Upper lobe of left lung (tissue), 6 donors: ENCODE measurements around the gene RETREG2. TPM values are rescaled to one million over a fixed set of nuclear protein-coding genes. Genes with fewer than 3 reads are reported as not detected.

ENCODE experiments used
- ATAC-seq, 2 donors: fragments of 200-7000 bp; cut with Tn5 transposase; one replicate each; pipeline ENCODE4 v1.9.1; 2022; ENCODE audit warnings: mild to moderate bottlenecking in 2 of 2, moderate library complexity in 2 of 2; ENCODE audit not compliant: low FRiP score in 2 of 2
- DNase-seq, 2 donors: peaks; one replicate each; pipeline ENCODE4 v3.0.0-alpha.2; 2019 to 2020
- H3K27ac ChIP-seq, 4 donors: fragments of 200-600 bp; sonication (generic); one replicate each; pipeline ENCODE4 v1.5.1; 2016 to 2019
- H3K27me3 ChIP-seq, 4 donors: fragments of 200-600 bp; sonication (generic); one replicate each; pipeline ENCODE4 v1.5.1; 2017 to 2019
- H3K36me3 ChIP-seq, 4 donors: fragments of 200-600 bp; sonication (generic); one replicate each; pipeline ENCODE4 v1.5.1; 2016 to 2019
- H3K4me1 ChIP-seq, 4 donors: fragments of 200-600 bp; sonication (generic); one replicate each; pipeline ENCODE4 v1.5.1; 2018 to 2019
- H3K4me3 ChIP-seq, 4 donors: fragments of 200-600 bp; sonication (generic); one replicate each; pipeline ENCODE4 v1.5.1; 2017 to 2019; ENCODE audit warnings: mild to moderate bottlenecking in 2 of 4, moderate library complexity in 1 of 4
- H3K9me3 ChIP-seq, 4 donors: fragments of 200-600 bp; sonication (generic); one replicate each; pipeline ENCODE4 v1.5.1; 2018 to 2019
- EP300 ChIP-seq, 4 donors: sonication (generic); formaldehyde crosslinking; IDR thresholded peaks; one replicate each; pipeline ENCODE4 v1.5.1; 2017; ENCODE audit warnings: antibody characterized with exemption in 4 of 4, control low read depth in 2 of 4
- POLR2A ChIP-seq, 4 donors: fragments of 450-650 bp; IDR thresholded peaks; one replicate each; pipeline ENCODE4 v1.5.1; 2016 to 2017; ENCODE audit warnings: antibody characterized with exemption in 4 of 4, mild to moderate bottlenecking in 2 of 4
- POLR2AphosphoS5 ChIP-seq, 2 donors: sonication (generic); formaldehyde crosslinking; IDR thresholded peaks; one replicate each; pipeline ENCODE4 v1.5.1; 2017; ENCODE audit warnings: antibody characterized with exemption in 2 of 2
- WGBS, 2 donors: methylation state at CpG; one replicate each; pipeline ENCODE4 v1.1.5; 2017 to 2018; 5-methylcytosine and 5-hydroxymethylcytosine counted together
- total RNA-seq, 6 donors: library from RNA; depleted of rRNA in 4 of 6; stranded (reverse); fragments of >200 nt in 4 of 6; gene quantifications; one replicate each; pipeline versions ENCODE4 v1.1.0 to v1.2.1, GENCODE V29; 2016 to 2021
- TF ChIP-seq, protein P1 (sequence below), 6 experiments: fragments of 450-650 bp in 4 of 6; fragments of 200-600 bp in 2 of 6; sonication (generic) in 2 of 6; IDR thresholded peaks; one replicate each; pipeline ENCODE4 v1.5.1; 2016 to 2019; ENCODE audit warnings: antibody characterized with exemption in 6 of 6
- donor health status: DM: no; HTN: no; CAD: no; lungs with moderate emphysema.
- donor health status: DM: no; HTN: yes; CAD: no; lungs with severe emphysema.

RETREG2 gene
- total RNA-seq, 6 donors from 2014 or later = 46.1 to 100 (median 60.5) TPM

DNA sequence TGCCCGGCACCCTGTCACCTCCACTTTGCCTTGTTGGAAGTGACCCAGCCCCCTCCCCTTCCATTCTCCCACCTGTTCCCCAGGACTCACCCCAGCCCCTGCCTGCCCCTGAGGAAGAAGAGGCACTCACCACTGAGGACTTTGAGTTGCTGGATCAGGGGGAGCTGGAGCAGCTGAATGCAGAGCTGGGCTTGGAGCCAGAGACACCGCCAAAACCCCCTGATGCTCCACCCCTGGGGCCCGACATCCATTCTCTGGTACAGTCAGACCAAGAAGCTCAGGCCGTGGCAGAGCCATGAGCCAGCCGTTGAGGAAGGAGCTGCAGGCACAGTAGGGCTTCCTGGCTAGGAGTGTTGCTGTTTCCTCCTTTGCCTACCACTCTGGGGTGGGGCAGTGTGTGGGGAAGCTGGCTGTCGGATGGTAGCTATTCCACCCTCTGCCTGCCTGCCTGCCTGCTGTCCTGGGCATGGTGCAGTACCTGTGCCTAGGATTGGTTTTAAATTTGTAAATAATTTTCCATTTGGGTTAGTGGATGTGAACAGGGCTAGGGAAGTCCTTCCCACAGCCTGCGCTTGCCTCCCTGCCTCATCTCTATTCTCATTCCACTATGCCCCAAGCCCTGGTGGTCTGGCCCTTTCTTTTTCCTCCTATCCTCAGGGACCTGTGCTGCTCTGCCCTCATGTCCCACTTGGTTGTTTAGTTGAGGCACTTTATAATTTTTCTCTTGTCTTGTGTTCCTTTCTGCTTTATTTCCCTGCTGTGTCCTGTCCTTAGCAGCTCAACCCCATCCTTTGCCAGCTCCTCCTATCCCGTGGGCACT, 4.5 kb downstream of the RETREG2 start:
- H3K36me3 ChIP-seq = peaks cover 22 to 55% (median 44%) of the 10 kb centered on the region in 4 donors

DNA sequence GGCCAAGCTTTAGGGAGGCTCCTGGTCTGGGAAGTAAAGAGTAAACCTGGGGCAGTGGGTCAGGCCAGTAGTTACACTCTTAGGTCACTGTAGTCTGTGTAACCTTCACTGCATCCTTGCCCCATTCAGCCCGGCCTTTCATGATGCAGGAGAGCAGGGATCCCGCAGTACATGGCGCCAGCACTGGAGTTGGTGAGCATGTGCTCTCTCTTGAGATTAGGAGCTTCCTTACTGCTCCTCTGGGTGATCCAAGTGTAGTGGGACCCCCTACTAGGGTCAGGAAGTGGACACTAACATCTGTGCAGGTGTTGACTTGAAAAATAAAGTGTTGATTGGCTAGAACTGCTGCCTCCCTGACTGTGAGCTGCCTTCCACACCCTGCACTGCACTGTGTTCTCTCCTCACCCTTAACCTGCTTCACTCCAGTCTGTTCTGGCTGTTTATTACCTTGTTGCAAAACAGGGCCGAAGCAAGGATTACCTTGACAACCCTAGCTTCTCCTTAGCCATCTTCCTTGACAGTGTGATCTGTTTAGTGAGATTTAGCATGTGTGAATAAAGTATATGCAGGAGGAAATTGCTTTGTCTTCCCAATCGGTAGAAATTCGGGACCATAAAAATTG, 5.2 kb downstream of the RETREG2 start:
- Histone ChIP-seq H3K4me1 (peaks cover 12 to 17% (median 13%) of the 10 kb centered on the region in 4 donors), H3K9me3 (no peaks in the 10 kb centered on the region), H3K36me3 (peaks cover 22 to 55% (median 44%) of the 10 kb centered on the region in 4 donors), H3K4me3 (no peak overlapping the region), H3K27ac (no peak overlapping the region), H3K27me3 (no peaks in the 10 kb centered on the region)
- TF ChIP-seq POLR2A (IDR thresholded peaks at IDR 0.05) (no peak), EP300 (IDR thresholded peaks at IDR 0.05) (no peak), POLR2AphosphoS5 (IDR thresholded peaks at IDR 0.05) (no peak)
- TF ChIP-seq, protein P1, sequence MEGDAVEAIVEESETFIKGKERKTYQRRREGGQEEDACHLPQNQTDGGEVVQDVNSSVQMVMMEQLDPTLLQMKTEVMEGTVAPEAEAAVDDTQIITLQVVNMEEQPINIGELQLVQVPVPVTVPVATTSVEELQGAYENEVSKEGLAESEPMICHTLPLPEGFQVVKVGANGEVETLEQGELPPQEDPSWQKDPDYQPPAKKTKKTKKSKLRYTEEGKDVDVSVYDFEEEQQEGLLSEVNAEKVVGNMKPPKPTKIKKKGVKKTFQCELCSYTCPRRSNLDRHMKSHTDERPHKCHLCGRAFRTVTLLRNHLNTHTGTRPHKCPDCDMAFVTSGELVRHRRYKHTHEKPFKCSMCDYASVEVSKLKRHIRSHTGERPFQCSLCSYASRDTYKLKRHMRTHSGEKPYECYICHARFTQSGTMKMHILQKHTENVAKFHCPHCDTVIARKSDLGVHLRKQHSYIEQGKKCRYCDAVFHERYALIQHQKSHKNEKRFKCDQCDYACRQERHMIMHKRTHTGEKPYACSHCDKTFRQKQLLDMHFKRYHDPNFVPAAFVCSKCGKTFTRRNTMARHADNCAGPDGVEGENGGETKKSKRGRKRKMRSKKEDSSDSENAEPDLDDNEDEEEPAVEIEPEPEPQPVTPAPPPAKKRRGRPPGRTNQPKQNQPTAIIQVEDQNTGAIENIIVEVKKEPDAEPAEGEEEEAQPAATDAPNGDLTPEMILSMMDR (IDR thresholded peaks at IDR 0.05) = no peak
- ATAC-seq (no peak), DNase-seq (no peak)
- WGBS, 2 donors = 92 to 94% methylated on average over 4 to 6 of the region's 6 CpGs

More for the DNA sequence above, 4.5 kb downstream of the RETREG2 start:
- peak in 1 of 2 donors; percentile 51 for DNase-seq
- no peak for TF ChIP-seq POLR2A (IDR thresholded peaks at IDR 0.05)
- TF ChIP-seq, protein P1 (IDR thresholded peaks at IDR 0.05) = no peak
- ATAC-seq = peak in 1 of 2 donors; percentile 38
- H3K4me1 ChIP-seq = peaks cover 12 to 17% (median 13%) of the 10 kb centered on the region in 4 donors
- H3K9me3 ChIP-seq = no peaks in the 10 kb centered on the region
- WGBS, 2 donors = 65 to 69% methylated on average over 5 to 8 of the region's 8 CpGs
- peak overlapping the region in 1 of 4 donors; percentile 47 for H3K27ac ChIP-seq
- no peak overlapping the region for H3K4me3 ChIP-seq
- H3K27me3 ChIP-seq = no peaks in the 10 kb centered on the region

DNA sequence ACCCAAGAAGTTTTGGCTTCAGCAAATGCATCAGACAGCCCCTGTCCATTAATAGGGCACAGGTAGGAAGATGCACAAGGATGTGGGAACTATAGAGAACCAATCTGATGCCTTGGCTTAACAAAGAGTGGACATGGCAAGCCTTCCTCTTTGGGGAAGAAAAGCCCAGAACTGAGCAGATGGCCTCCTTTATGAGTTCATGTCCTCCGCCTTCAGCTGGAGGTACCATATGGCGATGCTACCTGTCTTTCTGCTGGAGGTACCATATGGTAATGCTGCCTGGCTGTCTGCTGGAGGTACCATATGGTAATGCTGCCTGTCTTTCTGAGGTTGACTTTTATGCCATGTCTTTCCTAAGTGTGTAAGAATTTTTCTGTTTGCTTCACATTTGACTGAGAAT, 6.0 kb downstream of the RETREG2 start:
- H3K36me3 ChIP-seq = peaks cover 22 to 55% (median 44%) of the 10 kb centered on the region in 4 donors
- WGBS, 2 donors = 88 to 96% methylated on average over 2 of the region's 2 CpGs

DNA sequence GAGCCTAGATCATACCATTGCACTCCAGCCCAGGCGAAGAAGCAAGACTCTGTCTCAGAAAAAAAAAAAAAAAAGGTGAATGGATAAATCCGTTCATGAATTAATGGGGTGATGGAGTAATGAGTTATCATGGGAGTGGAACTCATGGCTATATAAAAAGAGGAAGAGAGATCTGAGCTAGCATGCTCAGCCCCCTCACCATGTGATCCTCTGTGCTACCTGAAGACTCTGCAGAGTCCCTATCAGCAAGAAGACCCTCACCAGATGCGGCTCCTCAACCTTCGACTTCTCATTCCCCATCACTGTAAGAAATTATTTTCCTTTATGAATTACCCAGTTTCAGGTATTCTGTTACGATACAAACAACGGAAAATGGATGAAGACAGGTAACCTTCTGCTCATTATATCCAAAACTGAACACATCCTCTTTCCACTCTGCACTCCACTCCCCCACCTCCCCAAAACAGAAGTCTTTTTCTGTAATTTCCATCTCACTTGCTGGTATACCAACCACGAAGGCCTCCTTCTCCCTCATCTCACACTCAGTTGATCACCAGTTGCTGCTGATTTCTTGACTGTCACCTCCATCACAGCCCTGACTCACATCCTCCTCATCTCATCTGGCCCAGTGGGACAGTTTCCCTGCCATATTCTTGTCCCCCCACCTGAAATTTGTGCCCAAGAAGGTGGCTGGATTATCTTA, 8.8 kb downstream of the RETREG2 start:
- Histone ChIP-seq H3K27ac (no peak overlapping the region), H3K27me3 (no peaks in the 10 kb centered on the region), H3K4me1 (no peaks in the 10 kb centered on the region), H3K4me3 (no peak overlapping the region), H3K9me3 (no peaks in the 10 kb centered on the region), H3K36me3 (peaks cover 12 to 31% (median 22%) of the 10 kb centered on the region in 4 donors)
- WGBS, 2 donors = 84 to 90% methylated on average over 7 of the region's 7 CpGs
- ATAC-seq (no peak), DNase-seq (no peak)
- TF ChIP-seq, protein P1 (IDR thresholded peaks at IDR 0.05) = no peak
- TF ChIP-seq EP300 (IDR thresholded peaks at IDR 0.05) (no peak), POLR2AphosphoS5 (IDR thresholded peaks at IDR 0.05) (no peak), POLR2A (IDR thresholded peaks at IDR 0.05) (no peak)

More for the DNA sequence above, 6.0 kb downstream of the RETREG2 start:
- H3K9me3 ChIP-seq = no peaks in the 10 kb centered on the region
- H3K4me1 ChIP-seq = peaks cover 5 to 10% (median 7%) of the 10 kb centered on the region in 4 donors
- ATAC-seq (no peak), DNase-seq (no peak)
- H3K4me3 ChIP-seq = no peak overlapping the region
- TF ChIP-seq EP300 (IDR thresholded peaks at IDR 0.05) (no peak), POLR2A (IDR thresholded peaks at IDR 0.05) (no peak), POLR2AphosphoS5 (IDR thresholded peaks at IDR 0.05) (no peak)
- TF ChIP-seq, protein P1 (IDR thresholded peaks at IDR 0.05) = no peak
- H3K27me3 ChIP-seq = no peaks in the 10 kb centered on the region
- H3K27ac ChIP-seq = no peak overlapping the region
